Ishikawa (cell line): Measurements from ENCODE around the gene RWDD1.
A peak's percentile ranks its signal among the peaks of the same experiment; 100 is the strongest.

ENCODE experiments used
- CEBPB ChIP-seq: IDR thresholded peaks from 2 replicates; pipeline ENCODE4 v1.6.1; 2012
- CREB1 ChIP-seq: IDR thresholded peaks from 2 replicates; pipeline ENCODE4 v1.6.1; 2012; ENCODE audit warnings: low read depth
- EGR1 ChIP-seq: IDR thresholded peaks from 2 replicates; pipeline ENCODE4 v1.6.1; 2012
- EP300 ChIP-seq: IDR thresholded peaks from 2 replicates; pipeline ENCODE4 v1.6.1; 2012; ENCODE audit warnings: borderline replicate concordance
- FOXM1 ChIP-seq: IDR thresholded peaks from 2 replicates; pipeline ENCODE4 v1.6.1; 2012; ENCODE audit warnings: low read depth, borderline replicate concordance
- NFIC ChIP-seq: IDR thresholded peaks from 2 replicates; pipeline ENCODE4 v1.6.1; 2012
- RAD21 ChIP-seq: IDR thresholded peaks from 2 replicates; pipeline ENCODE4 v1.6.1; 2012; ENCODE audit warnings: low read depth
- REST ChIP-seq: IDR thresholded peaks from 2 replicates; pipeline ENCODE4 v1.6.1; 2012; ENCODE audit warnings: low read depth, mild to moderate bottlenecking
- TAF1 ChIP-seq: IDR thresholded peaks from 2 replicates; pipeline ENCODE4 v1.6.1; 2012; ENCODE audit warnings: low read depth, mild to moderate bottlenecking
- TCF12 ChIP-seq: IDR thresholded peaks from 2 replicates; pipeline ENCODE4 v1.6.1; 2012; ENCODE audit warnings: low read depth
- TEAD4 ChIP-seq: IDR thresholded peaks from 2 replicates; pipeline ENCODE4 v1.6.1; 2012
- USF1 ChIP-seq: IDR thresholded peaks from 2 replicates; pipeline ENCODE4 v1.6.1; 2012
- YY1 ChIP-seq: IDR thresholded peaks from 2 replicates; pipeline ENCODE4 v1.6.1; 2012; ENCODE audit warnings: low read depth
- ZBTB7A ChIP-seq: IDR thresholded peaks from 2 replicates; pipeline ENCODE4 v1.6.1; 2012; ENCODE audit warnings: low read depth
- TF ChIP-seq, protein P1 (sequence below): IDR thresholded peaks from 2 replicates; pipeline ENCODE4 v1.6.1; 2012

The RWDD1 gene, protein sequence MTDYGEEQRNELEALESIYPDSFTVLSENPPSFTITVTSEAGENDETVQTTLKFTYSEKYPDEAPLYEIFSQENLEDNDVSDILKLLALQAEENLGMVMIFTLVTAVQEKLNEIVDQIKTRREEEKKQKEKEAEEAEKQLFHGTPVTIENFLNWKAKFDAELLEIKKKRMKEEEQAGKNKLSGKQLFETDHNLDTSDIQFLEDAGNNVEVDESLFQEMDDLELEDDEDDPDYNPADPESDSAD

DNA sequence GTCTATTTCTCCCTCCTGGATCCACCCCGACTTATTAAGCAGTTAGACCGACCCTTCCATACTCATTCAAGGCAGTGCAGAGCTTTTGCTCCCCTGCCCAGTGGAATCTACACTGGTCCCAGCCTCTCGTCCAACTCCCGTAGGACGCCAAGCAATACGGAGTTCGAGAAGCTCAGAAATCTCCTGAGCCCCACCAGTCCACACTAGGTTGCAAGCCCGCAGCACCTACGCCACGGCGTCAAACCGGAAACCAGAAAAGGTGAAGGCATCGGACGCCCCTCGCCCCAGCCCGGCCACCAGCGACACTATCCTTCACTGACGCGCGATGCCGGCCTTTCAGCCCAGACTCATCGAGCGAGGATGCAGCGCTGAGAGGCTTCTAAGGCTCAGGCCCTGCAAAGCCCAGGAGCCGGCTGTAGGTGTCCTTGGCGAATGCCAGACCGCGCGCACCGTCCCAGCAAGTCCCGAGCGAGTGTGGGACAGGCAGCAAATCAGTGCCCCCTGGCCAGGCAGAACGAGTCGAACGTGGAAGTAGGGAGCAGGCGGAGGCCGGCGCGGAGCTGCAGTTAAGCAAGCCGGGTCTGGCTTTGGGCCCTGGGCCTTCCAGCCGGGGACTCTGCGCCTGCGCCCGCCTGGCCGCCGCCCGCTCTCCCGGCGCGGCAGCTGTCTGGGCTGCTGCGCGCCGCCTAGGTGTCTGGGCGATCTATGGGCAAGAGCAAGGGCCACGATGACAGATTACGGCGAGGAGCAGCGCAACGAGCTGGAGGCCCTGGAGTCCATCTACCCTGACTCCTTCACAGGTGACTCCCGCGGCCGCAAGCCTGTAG is at the start of gene RWDD1:
Gene RWDD1, plus strand, starts transcription at position 649 of the 827 bp plus-strand sequence. Its CDS starts 79 bp downstream, at position 728.
- TF ChIP-seq USF1 (peak; percentile 24; the same call in 1 of the 2 replicates), YY1 (peak; percentile 74), FOXM1 (peak; percentile 43; the same call in 1 of the 2 replicates), CEBPB (no peak), ZBTB7A (no peak), EGR1 (peak; percentile 37; the same call in 1 of the 2 replicates), CREB1 (no peak), TAF1 (peak; percentile 87), TCF12 (peak; percentile 76; the same call in 1 of the 2 replicates), NFIC (peak; percentile 48; the same call in 1 of the 2 replicates)
- TF ChIP-seq, protein P1, sequence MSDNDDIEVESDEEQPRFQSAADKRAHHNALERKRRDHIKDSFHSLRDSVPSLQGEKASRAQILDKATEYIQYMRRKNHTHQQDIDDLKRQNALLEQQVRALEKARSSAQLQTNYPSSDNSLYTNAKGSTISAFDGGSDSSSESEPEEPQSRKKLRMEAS: peak; percentile 71

GRCh38 chr6:116522896-116523295 is 48.4 kb upstream of the RWDD1 start:
- TF ChIP-seq TAF1 (no peak), RAD21 (no peak), FOXM1 (no peak), EGR1 (no peak), TEAD4 (no peak)

- no peak for TF ChIP-seq FOXM1
- TF ChIP-seq, protein P1: no peak
- no peak for TF ChIP-seq NFIC
- no peak for TF ChIP-seq CEBPB
- TF ChIP-seq TCF12: no peak
- TF ChIP-seq CREB1: no peak
- no peak for TF ChIP-seq ZBTB7A
- no peak for TF ChIP-seq EP300
- TF ChIP-seq TAF1: no peak
- no peak for TF ChIP-seq USF1
- TF ChIP-seq RAD21: no peak
- TF ChIP-seq EGR1: no peak
- TF ChIP-seq YY1: no peak
- no peak for TF ChIP-seq TEAD4
- TF ChIP-seq REST: no peak
Observed at GRCh38 chr6:116524236-116524635, 47.1 kb upstream of the RWDD1 start.

GRCh38 chr6:116528133-116528532 is 43.2 kb upstream of the RWDD1 start:
- TF ChIP-seq YY1 (no peak), NFIC (no peak), TEAD4 (no peak), EGR1 (no peak), USF1 (no peak), CREB1 (no peak), CEBPB (no peak), FOXM1 (no peak), TAF1 (no peak), RAD21 (no peak), TCF12 (no peak)
- TF ChIP-seq, protein P1: no peak

- no peak for TF ChIP-seq NFIC
- no peak for TF ChIP-seq ZBTB7A
- no peak for TF ChIP-seq USF1
- TF ChIP-seq TCF12: no peak
- TF ChIP-seq CEBPB: no peak
- TF ChIP-seq, protein P1: no peak
- no peak for TF ChIP-seq RAD21
- TF ChIP-seq TEAD4: no peak
- TF ChIP-seq FOXM1: no peak
- no peak for TF ChIP-seq REST
- TF ChIP-seq EGR1: no peak
- TF ChIP-seq CREB1: no peak
- TF ChIP-seq EP300: no peak
Observed at GRCh38 chr6:116528780-116529179, 42.5 kb upstream of the RWDD1 start.
